Jurkat, Clone E6-1 (cell line): ENCODE data around the gene PCDH19.

Experiments
- DNase-seq: peaks from one replicate; pipeline ENCODE4 v3.0.0-alpha.2; 2011; ENCODE audit warnings: low read depth, low spot score
- H3K4me3 ChIP-seq: 2 replicates; pipeline ENCODE4 v1.5.1; 2011; ENCODE audit warnings: mild to moderate bottlenecking, low read length, control low read depth, moderate library complexity

PCDH19 gene

DNA sequence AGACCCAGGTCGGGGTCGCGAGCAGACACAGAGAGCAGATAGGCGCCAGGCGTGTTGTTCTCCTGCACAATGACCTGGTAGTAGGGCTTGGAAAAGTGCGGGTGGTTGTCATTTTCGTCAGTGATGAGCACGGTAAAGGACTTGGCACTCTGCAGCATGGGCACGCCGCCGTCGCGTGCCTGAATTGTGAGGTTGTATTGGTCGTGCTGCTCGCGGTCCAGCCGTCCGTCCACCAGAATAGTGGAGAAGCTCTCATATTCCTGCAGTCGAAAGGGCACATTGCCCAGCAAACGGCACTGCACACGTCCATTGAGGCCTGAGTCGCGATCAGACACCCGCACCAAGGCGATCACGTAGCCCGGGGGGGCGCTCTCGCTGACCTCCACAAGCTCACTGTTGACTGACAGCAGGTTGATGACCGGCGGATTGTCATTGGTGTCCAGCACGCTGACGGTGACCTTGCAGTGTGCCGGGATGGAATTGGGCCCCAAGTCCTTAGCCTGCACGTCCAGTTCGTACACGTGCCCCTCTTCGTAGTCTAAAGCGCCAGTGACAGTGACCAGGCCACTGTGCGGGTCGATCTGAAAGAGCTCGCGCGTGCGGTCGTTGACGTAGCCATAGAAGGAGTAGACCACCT lies 2.8 kb downstream of the PCDH19 start:
- DNase-seq: no peak
- H3K4me3 ChIP-seq: no peak overlapping the region

DNA sequence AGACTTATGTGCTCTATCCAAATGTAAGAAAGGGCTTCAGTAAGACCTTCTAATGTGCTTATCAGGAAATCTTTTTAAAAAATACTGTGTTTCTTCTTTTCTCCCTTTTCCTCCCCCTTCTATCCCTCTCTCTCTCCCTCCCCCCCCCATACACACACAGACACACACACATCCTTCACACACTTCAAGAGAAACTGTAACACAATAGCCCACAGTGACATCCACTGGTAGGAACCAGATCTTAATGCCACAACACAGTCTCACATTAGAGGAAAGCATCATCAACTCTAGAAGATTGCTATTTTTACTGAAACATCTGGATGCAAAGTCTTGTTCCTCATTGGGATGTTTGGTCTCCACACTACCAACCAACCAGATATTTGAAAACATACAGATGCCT lies 4.6 kb downstream of the PCDH19 start:
- no peak for DNase-seq
- H3K4me3 ChIP-seq: no peak overlapping the region

DNA sequence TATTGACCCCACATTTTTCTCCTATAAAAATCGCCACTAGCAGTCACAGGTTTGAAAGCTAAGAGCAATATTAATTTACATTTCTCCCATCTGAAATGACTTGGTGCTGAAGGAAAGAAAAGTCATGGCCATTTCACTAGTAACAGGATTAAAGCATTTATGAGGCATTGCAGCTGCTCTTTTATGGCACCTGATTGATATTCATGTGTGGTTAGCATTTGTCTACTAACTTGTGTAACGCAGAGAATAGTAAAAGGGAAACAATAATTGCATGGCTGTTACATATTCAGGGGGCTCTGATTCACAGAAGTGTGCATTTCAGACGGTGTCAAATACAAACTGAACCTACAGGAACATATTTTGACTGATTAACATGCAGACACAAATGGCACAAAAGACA lies 5.2 kb downstream of the PCDH19 start:
- H3K4me3 ChIP-seq: no peak overlapping the region

DNA sequence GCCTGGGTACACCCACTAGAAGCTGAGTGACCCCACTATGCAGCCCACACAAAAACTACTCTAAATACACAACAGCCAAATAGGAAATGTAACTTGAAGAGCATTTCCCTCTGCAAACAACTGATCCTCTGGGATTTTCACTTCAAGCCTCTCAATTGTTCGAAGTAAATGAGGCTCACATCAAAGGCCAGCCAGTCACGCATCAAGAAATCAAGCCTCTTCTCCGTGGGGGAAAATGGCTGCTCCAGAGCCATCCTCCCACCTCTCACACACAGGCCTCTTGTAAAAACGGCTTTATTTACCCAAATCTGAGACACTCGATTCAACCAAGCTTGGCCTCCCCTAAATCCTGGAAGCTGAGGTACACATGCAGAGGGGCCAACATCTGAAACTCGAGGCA lies 14.3 kb downstream of the PCDH19 start:
- no peak for DNase-seq
- no peak overlapping the region for H3K4me3 ChIP-seq

More for the DNA sequence above, 5.2 kb downstream of the PCDH19 start:
- no peak for DNase-seq

DNA sequence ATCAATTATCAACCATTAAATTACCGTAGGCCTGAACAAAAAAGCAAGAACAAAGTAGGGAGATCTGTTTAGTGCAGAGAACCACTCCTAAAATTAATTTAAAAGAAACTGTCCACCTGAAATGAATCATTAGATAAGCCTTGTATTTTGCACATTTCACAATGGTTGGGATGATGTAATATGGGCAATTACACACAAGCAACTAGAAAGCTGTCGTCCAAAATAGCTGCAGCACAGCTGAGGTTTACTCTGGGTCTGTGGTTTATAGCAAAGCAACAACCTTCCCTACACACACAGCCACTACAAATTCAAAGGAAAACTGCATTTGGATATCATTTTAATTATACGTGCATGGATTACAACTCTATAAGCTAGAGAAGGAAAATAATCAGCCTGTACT lies 28.5 kb downstream of the PCDH19 start:
- DNase-seq: no peak

DNA sequence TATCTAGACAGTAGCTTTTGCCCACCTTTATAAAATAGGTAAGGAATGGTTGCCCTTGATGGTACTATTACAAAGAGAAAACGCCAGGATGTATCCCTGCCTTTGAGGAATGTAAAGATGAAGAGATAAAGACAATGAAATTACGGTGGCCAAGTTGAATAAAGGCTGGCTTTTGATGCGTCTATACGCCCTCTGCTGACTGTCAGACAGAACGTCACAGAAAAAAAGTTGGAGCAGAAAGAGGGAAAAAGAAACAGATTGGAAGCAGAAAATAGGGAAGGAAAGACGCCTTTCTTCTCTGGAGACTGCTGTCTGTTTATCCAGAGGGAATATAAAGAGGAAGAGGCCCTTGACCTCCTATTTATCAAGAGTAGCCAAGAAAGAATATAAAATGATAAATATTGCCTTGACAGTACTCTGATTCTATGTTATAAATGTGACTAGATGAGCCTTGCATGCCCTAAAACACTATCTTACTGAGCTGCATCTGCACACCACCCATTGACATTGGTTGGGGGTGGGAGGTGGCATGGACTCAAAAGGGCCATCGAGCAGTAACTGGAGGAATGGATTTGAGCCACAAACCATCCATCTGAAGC lies 30.6 kb downstream of the PCDH19 start:
- DNase-seq: peak; percentile 1
- no peak overlapping the region for H3K4me3 ChIP-seq

More for the DNA sequence above, 28.5 kb downstream of the PCDH19 start:
- no peak overlapping the region for H3K4me3 ChIP-seq

DNA sequence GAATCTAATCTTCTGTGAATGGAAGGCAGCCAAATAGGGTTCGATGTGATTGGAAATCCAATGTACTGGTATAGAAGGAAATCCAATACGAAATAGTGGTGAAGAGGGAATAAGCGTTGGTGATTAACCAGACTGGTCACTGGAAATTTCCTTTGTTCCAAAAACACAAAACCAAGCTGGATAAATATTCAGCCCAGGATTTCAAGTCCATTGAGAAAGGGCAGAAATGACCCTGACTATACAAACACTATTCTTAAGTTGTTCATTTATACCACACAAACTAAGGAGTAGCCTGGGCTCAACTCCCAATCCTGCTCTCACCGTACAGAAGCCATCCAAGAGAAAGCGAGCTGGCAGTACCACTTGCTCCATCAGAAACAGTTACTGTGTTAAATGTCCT lies 32.2 kb downstream of the PCDH19 start:
- no peak for DNase-seq
- H3K4me3 ChIP-seq: no peak overlapping the region

DNA sequence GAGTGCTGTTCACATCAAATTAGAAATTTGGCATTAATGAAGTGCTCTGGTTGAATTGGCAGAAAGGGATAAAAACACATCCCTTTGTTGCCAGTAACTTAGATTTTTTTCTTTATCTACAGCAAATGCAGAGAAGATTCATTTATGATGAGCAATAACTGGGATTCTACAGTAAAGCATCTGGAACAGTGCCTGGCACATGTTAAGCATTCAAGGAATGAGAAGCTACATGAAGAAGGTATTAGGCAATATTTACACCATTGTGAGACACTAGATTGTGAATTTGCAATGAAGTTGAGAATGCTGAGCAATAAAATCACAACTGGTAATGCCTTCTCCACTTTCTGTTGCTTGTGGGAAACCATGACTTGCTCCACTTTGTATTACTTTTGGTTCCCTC lies 33.5 kb downstream of the PCDH19 start:
- no peak overlapping the region for H3K4me3 ChIP-seq
- DNase-seq: no peak

DNA sequence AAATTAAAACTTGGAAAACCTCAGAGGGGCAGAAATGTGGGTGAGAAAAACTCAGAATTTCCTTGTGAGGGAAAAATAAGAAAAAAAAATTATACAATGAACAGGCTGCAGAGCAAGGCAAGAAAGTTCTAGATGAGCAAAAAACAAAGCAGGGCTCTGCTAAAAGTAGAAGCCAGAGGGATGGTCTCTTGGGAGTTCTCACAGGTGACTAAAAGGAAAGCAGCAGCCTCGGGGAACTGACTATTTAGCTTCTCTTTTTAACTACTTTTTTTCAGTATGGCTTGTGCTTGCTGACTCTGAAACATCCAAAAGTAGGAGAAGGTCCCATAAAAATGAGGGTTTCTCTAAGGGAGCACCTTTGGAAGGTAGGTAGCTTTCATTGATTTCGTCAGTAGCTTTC lies 36.4 kb downstream of the PCDH19 start:
- no peak for DNase-seq
- H3K4me3 ChIP-seq: no peak overlapping the region

DNA sequence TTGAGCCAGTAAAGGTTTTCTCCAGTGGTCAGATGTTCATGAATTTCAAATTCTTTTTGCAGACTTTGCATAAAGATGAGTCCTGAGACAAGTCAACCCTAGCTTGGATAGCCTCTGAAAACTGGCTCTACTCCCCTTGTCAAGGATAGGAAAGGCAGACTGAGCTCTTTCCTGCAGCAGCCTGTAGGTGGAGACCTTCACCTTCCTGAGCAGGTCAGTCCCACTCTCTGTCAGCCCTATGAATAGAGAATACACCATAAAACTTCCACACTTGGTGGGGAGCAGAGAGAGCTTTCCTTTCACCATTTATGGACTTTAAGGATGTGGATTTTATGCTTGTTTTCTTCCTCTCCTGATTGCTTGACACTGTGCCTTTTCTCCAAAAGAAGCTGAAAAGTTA lies 41.9 kb downstream of the PCDH19 start:
- H3K4me3 ChIP-seq: no peak overlapping the region
- DNase-seq: peak; percentile 1

DNA sequence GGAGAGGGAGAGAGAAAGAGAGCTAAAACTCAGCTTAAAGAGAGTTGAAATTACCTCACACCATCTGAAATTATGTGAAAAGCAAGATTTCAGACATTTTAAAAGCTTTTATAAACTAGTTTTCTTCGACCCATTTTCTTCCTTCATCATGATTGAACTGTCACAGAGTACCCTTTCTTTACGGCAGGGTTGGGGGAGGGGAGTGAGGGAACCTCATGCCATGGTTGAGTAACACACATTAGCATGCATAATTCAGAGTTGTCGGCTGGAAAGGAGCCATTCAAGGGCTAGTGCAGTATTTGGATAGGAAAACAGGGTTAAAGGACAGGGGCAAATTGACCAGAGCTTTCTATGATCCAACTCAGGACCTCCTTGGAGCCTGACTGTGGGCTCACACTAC lies 46.2 kb downstream of the PCDH19 start:
- DNase-seq: no peak
- H3K4me3 ChIP-seq: no peak overlapping the region

DNA sequence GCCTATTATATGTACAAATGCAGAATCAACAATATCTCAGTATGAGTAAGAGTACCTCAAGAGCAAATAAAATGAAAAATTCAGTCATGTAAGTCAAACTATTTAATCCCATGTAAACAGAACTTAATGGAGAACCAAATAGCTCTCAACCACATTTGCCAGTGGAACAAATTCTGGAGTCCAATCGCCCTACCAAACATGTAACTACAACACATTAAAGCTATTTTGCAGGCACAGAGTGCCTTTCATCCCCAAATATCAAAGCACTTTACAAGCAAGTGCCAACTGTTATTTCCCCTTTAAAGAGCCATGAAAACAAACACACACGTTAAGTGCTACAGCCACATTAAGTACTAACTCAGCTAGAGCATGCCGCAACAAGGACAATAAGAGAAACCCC lies 51.3 kb downstream of the PCDH19 start:
- DNase-seq: no peak
- no peak overlapping the region for H3K4me3 ChIP-seq

DNA sequence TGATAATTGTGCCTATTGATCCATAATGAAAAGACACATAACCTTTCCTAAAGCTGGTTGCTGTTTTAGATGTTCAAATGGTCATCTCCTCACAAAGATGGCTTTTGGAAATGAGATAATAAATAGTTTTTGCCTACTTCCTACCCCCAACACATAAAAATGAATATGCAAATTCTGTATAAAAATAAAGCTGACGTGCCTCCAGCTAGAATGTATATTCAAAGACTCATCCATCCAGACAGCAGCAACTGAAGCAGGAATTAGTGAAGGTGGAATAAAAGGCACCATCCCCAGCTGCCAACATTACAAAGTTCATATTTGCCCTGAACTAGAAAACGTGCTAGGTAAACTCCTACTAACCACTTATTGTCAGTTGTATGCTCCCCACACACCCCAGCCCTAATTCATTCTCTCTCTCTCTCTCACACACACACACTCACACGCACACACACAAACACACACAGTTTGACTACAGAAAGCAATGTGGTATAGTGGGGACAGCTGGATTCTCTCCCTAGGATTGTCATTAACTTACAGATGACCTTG lies 53.6 kb downstream of the PCDH19 start:
- H3K4me3 ChIP-seq: no peak overlapping the region
- DNase-seq: no peak

DNA sequence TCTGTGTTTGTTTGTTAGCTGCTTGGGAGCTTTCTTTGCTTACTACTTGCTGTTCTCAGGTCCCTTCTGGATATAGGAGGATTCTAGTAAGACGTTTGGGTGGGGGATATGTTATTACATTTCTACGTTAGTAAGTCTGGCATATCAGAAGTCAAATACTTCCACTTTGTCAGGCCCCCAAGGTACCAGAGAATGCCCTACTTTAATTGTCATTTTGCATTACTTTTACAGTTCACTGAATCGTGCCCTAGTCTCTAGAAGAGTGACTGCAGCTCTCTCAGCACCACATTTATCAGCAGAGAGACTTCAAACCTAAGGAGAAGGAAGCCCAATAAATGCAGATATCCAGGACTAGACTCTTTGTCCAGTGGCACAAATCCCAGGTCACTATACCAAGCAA lies 54.4 kb downstream of the PCDH19 start:
- no peak for DNase-seq

DNA sequence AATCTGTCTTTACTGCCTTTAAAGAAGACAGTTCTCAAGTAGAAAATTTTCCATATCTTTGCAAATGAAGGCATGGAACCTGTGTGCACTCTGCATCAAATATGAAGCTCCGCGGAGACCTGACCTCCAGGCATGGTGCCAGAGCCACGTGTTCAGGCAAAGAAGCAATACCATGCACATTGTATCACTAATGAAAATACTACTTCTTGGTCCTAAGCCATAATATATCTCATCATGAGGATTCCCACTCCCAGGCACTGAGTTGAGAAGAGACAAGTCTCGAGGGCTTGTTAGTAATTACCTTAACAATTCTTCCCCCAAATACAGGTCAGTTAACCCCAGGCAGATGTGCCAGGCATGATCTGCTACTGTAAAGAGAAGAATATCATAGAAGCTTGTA lies 56.7 kb downstream of the PCDH19 start:
- H3K4me3 ChIP-seq: no peak overlapping the region
- no peak for DNase-seq

More for the DNA sequence above, 54.4 kb downstream of the PCDH19 start:
- no peak overlapping the region for H3K4me3 ChIP-seq

DNA sequence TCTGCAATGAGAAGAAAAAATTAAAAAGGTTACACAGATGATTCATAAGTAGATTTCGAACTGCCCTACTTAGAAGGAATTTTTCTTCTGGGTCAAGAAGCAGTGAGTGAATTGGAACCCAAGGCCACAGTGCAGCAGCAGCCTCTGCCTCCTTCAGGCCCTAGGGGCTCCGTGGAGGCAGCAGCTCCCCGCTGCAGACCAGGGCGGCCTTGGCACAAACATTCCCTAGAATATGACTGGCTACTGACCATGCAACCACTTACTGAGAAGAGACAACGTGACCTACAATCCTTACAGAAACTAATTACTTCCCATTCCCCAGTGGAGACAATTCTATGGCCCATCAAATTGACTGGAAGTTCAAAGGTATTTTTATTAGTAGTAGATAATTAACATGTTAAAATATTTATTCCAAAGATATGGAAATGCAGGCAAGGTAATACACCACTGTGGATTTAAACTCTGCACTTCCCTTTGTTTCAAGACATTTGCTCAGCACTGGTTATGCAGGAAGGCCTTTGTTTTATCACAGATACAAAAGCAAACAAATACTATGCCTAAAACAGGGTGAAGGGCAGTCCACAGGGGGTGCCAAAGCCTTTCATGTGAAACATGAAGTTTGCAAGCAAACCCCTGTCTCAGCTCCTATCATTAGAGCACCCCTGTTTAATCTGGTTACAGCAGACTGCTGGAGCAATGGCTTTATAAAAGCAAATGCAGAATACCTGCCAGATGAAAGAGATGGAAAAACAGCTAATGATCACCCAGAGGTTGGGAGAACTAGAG lies 59.2 kb downstream of the PCDH19 start:
- DNase-seq: no peak
- no peak overlapping the region for H3K4me3 ChIP-seq

DNA sequence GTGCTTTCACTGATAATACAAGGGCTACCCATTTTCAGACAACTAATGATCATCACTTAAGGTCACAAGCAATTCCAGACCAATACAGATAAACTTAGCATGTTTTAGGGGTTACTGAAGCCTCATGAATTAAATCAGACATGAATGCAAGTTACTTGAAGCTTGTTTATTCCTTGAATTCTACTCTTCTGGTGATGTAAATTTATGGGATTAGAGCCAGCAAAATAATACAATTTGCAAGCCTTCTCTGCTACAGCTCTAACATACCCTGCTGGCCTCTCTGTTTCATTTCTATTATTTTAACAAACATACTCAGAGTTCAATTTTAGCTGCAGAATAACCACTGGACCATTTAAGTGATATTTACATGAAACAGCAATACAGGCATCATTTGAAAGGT lies 60.7 kb downstream of the PCDH19 start:
- no peak for DNase-seq
- H3K4me3 ChIP-seq: no peak overlapping the region

DNA sequence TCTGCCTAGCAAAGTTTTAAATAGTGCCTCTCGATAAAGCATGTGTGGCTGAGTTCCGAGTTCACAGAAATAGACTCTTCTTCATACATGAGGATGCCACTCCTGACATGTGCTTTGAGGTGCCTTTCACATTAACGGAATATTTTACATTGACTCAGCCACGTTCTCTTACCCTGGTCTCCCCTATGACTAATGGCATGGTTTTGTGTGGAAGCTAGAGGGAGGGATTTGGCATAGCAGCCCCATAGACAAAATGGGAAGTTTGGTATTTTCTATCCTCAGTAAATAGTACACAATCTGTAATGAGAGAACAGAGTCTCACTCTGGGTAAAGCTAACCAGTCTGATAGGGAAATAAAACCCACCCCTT lies 68.9 kb downstream of the PCDH19 start:
- no peak overlapping the region for H3K4me3 ChIP-seq
- no peak for DNase-seq

DNA sequence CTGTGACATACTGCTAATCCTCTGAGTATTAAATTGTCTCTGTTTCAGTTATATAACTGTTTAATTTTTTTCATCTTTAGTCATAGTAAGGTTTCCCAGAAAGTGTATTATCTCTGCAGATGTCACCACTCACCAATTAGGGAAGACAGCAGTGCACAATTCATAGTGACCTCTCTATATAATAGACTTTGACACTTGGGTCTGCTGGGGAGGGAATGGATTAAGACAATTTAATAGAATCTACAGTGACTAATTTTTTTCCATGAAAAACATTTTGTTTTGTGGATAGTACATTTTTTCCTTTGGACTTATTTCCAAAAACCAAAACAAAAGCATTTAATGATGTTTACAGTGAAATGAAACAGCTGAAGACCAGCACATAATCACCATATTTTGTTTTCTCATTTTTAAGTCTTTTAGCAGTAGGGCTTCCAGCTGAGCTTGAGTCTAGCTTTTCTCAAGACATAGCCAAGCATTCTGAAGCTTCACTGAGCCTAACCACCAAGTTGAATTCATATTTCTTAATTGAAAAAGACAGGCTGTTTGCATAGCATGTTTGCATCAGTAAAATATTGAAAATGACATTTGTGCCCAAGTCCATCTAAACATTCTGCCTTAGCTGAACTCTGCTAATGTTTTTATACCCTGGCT lies 69.5 kb downstream of the PCDH19 start:
- no peak for DNase-seq
- no peak overlapping the region for H3K4me3 ChIP-seq

DNA sequence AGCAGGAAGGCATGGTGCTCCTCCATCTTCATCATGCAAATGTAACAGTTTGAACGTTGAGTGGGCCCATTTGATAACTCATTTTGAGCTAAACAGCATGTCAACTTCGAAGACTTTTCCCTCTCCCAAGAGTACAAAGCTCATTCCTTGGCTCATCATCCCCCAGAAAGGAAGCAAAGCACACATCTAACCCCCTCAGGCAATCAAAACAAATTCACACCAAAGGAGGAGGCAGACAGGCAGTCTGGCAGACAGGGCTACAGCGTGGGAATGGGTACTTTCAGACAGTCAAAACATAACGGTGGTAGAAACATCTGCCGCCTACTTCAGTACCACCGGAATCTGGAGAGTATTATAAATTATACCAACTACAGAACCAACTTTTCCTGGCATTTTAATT lies 81.7 kb downstream of the PCDH19 start:
- H3K4me3 ChIP-seq: no peak overlapping the region
- DNase-seq: no peak
